DMS79 (cell line): Measurements from ENCODE around the gene RALGAPA2.

Source experiments
- DNase-seq: peaks from one replicate; lab custom pipeline; 2025; lab: John Stamatoyannopoulos, UW

Gene RALGAPA2

GRCh38 chr20:20536240-20536933 is 176.1 kb downstream of the RALGAPA2 start:
- no peak for DNase-seq

- DNase-seq: no peak
Observed at GRCh38 chr20:20535051-20535450, 177.4 kb downstream of the RALGAPA2 start.

DNA sequence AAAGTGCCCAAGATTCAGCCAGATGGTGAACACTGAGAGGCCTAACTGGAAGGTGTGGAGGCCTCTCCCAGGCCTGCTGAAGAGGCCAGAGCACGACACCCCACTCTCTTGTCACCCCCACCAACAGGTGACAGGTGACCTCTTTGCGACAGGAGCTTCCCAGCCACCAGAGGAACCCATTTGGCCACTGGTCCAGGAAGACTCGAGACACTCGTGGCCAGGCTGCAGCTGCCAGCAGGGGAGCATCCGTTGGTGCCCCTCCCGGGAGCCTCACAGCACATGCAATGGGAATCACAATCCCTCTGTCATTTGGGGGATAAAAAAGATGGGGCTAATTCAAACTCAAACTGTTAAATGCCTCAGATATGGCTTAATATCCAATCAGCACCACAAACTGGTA is 181.2 kb downstream of the RALGAPA2 start:
- DNase-seq: no peak

GRCh38 chr20:20530428-20531151 is 181.9 kb downstream of the RALGAPA2 start:
- no peak for DNase-seq

DNA sequence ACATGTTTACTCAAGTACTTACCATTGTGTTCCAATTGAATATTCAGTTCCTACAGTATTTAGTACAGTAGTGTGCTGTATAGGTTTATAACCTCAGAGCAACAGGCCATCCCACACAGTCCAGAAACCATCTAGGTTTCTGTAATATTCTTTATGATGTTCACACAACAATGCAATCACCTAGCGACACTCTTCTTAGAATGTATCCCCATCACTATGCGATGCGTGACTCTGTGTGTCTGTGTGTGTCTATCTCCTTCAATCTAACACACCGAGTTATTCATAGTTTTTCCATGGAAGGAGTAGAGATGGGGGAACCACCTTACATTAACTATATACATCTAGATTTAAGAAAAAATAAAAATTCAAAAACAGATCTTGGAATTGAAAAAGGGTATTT is 182.8 kb downstream of the RALGAPA2 start:
- DNase-seq: no peak

- DNase-seq: no peak
Observed at GRCh38 chr20:20528861-20529260, 183.6 kb downstream of the RALGAPA2 start.

DNA sequence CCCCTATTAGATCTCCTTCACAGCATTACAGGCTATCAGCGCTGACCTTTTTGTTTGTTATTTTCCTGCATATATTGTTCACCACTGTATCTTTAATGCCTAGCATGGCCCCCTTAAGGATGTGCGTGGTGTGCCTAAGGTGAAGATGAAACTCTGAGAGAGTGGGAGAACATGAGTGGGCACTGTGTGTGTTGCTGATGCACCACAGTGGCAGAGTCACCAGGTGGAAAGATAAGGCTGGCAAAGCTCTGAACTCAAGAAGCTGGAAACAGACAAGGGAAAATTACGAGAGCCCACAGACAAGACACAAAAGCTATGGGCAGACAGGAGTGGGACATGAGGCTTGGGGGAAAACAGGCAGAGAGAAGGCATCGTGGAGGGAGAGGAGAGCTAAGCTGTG is 184.8 kb downstream of the RALGAPA2 start:
- no peak for DNase-seq

DNA sequence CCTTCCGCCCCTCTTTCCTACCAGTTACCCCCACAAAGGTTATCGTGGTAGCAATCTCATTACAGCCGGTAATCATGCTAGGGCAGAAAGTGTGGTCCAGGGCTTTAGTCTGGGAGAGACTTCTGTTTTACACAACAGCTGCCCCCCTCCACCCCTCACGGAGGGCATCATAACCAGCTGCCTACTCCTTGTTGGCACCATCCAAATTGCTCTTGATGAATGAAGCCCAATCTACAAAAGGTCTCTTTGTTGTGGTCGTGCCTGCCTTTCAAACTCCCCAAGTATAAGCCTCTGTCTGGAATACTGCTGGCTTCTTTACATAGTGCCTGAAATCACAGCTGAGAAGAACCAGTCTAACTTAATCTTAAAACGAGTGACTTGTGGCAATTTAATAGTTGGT is 186.7 kb downstream of the RALGAPA2 start:
- DNase-seq: no peak

GRCh38 chr20:20525214-20525613 is 187.2 kb downstream of the RALGAPA2 start:
- no peak for DNase-seq

- DNase-seq: no peak
Observed at GRCh38 chr20:20524756-20525155, 187.7 kb downstream of the RALGAPA2 start.

- DNase-seq: peak; percentile 59
Observed at GRCh38 chr20:20521736-20522135, 190.7 kb downstream of the RALGAPA2 start.

DNA sequence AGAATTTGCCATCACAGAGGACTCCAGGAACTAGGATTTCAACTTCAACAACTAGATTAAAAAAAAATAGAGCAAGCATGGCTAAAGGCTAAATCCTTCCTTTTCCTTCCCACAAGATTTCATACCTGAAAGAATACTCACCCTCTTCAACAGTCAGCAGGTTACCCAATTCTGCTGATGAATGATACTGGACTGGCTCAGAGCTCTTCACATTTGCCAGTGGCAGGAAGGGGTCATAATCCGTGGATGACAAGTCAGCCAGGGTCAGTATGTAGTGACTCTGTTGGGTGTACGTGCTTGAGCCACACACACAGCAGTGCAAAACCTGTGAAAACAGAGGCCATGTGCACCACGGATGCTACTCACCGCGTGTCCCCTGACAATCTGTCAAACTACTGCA is 191.7 kb downstream of the RALGAPA2 start:
- no peak for DNase-seq

DNA sequence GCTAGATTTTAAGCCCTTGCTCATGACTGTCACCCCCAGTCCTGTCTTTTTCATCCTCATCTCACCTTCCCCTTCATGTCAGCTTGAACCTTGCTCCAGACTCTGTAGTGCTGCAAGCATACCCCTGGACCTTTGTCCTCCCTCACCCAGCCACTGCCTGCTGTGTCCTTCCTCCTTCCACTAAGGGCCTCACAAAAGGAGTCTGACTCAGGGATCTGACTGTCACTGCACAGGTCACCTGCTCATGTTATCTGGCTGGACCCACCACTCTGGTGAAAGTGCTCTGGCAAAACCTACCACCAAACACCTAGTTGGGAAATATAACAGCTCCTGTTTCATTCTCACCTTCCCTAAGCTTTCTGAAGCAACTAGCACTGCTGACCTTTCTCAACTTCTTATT is 193.2 kb downstream of the RALGAPA2 start:
- no peak for DNase-seq

DNA sequence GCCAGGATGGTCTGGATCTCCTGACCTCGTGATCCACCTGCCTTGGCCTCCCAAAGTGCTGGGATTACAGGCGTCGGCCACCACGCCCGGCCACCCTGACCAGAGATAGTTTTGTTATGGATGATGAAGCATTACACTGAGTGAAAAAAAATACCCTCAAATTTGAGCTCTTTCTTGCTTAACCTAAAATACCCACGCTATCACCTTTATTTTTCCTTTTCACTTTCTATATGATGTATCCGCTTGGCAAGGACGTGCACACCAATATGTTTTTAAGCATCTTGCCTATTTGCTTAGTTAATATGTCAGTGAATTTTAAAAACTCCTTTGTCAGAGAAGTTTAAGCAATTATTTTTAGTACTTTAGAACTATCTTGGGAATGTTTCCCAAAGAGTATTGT is 194.2 kb downstream of the RALGAPA2 start:
- no peak for DNase-seq

DNA sequence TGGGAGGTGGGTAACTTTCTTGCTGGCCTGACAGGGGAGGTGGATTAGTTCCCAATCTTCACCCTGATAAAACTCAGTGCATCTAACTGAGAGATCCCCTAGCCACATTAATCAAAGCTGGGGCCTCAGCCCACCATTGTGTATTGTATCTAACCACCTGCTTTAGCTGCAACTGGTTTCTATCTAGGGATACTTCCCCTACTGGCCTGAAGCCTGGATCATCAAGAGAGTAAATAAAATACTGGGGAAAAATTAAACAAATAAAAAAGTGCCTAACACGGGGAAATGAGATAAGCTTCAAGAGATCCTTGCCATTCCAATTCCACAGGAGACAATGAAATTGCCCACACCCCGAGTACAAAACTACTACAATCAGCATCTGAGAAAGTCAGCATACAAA is 195.1 kb downstream of the RALGAPA2 start:
- no peak for DNase-seq

- DNase-seq: no peak
Observed at GRCh38 chr20:20513720-20514119, 198.7 kb downstream of the RALGAPA2 start.

DNA sequence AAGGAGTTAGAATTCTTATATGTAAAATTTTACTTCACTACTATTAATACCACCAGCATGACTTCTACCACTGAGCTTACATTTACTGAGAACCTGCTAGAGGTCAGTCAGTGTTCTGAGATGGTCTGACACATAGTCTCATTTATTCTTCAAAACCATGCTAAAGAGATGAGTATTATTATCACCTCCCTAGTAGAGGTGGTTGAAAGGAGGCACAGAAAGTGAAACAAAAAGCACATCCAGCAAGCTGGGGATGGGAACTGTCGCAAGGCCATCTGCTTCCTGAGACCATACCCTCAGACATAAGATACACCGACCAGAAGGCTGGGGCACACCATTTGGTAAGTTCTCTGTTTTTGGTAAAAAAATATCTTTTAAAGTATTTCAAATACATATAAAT is 206.9 kb downstream of the RALGAPA2 start:
- no peak for DNase-seq

- DNase-seq: no peak
Observed at GRCh38 chr20:20503777-20504530, 208.5 kb downstream of the RALGAPA2 start.

GRCh38 chr20:20501128-20501527 is 211.3 kb downstream of the RALGAPA2 start:
- DNase-seq: no peak

DNA sequence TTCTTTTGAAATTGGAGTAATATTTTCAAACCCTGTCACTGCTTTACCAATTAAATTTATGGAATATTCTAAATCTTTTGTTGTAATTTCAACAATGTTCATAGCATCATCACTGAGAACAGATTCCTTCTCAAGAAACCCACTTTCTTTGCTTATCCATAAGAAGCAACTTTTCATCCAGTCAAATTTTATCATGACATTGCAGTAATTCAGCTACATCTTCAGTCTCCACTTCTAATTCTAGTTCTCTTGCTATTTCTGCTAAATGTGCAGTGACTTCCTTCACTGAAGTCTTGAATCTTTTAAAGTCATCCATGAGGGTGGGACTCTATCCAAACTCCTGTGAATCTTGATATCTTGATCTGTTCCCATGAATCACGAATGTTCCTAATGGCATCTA is 212.1 kb downstream of the RALGAPA2 start:
- DNase-seq: no peak

GRCh38 chr20:20499439-20499838 is 213.0 kb downstream of the RALGAPA2 start:
- DNase-seq: no peak

DNA sequence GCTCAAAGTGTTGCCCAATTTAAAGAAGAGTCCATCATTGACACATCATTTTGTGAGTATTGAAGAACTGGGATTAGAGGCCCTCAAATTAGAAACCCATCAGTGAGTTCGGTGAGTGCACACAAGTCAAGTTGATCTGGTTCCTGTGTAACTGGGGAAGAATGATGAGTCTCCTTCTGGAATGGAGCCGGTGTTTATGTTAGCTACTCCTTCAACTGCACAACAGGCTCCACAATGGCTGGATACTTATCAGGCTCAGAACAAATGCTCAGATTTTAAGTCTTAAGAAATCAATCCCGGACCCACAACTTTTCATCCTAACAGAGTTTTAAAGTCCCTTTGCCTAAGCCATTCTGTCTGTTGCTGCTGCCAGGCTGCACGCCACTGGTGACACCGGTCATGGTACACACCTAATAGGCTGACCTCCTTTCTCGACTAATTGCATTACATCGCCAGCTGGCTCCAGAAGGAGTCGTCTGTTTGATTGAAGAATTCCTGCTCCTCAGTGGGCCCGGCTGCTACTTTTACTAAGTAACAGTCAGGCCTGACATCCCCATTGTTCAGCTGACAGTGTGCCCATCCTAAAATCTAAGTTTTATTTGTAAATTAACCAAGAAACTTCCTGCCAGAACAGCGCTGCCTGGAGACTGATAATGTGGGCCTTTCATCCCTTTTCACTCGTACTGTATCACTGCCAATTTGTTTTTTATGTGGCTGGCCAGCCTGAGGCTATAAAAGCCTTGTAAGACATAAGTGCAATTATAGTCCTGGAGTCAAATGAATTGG is 214.2 kb downstream of the RALGAPA2 start:
- peak; percentile 41 for DNase-seq
